ENCODE data around the gene WNT8A. TPM values are rescaled to one million over a fixed set of nuclear protein-coding genes. Genes with fewer than 3 reads are reported as not detected.

The WNT8A gene
- polyA plus RNA-seq, 3 donors, result not detected

- 56% methylated on average over 2 of the region's 4 CpGs for WGBS (ENCODE audit: insufficient coverage)
- Histone ChIP-seq H3K27me3 (ENCODE audit: control insufficient read depth in 2 of 2, insufficient read depth in 2 of 2, low read length in 2 of 2) (no peaks in the 10 kb centered on the region), H3K4me3 (replicated peaks in 1 of 3; ENCODE audit: low read depth in 2 of 3, low read length in 3 of 3) (no peak overlapping the region), H3K27ac (ENCODE audit: low read depth in 1 of 2, low read length in 2 of 2) (no peak overlapping the region), H3K4me2 (replicated peaks; ENCODE audit: extremely low read depth, low read length, poor library complexity, severe bottlenecking) (no peak overlapping the region), H3K36me3 (replicated peaks in 1 of 2; ENCODE audit: control insufficient read depth in 1 of 2, insufficient read depth in 2 of 2, low read length in 2 of 2) (no peaks in the 10 kb centered on the region), H3K9me3 (replicated peaks in 1 of 2; ENCODE audit: control insufficient read depth in 1 of 2, insufficient read depth in 1 of 2, low read length in 2 of 2) (no peaks in the 10 kb centered on the region), H4K20me1 (ENCODE audit: insufficient read depth, low read length) (no peaks in the 10 kb centered on the region), H2AFZ (ENCODE audit: insufficient read depth, low read depth, low read length, poor library complexity, severe bottlenecking) (no peak overlapping the region), H3K9ac (ENCODE audit: insufficient read depth, low read length, poor library complexity, severe bottlenecking) (no peak overlapping the region), H3K79me2 (ENCODE audit: insufficient read depth, low read length) (no peaks in the 10 kb centered on the region), H3K4me1 (ENCODE audit: control insufficient read depth in 1 of 2, insufficient read depth in 2 of 2, low read length in 2 of 2) (no peaks in the 10 kb centered on the region)
- Mint-ChIP-seq H3K4me1 (peaks cover 4% of the 10 kb centered on the region), H3K9me3 (peaks cover 0 to 4% (median 0%) of the 10 kb centered on the region in 7 donors), H3K4me3 (peak overlapping the region in 1 of 2 donors; percentile 28), H3K27ac (no peak overlapping the region), H3K27me3 (ENCODE audit: low read depth in 3 of 3) (peaks cover 7 to 12% (median 7%) of the 10 kb centered on the region in 3 donors), H3K36me3 (no peaks in the 10 kb centered on the region)
- intact Hi-C loops (cut with micrococcal nuclease), result no loop called here
- no peak for TF ChIP-seq CTCF (IDR thresholded peaks at IDR 0.05)
- no peak for DNase-seq
Observed at GRCh38 chr5:138095100-138095907, 11.5 kb downstream of the WNT8A start.

- intact Hi-C loops (cut with micrococcal nuclease), result no loop called here
- H3K4me1 ChIP-seq (ENCODE audit: control insufficient read depth in 1 of 2, insufficient read depth in 2 of 2, low read length in 2 of 2), result no peaks in the 10 kb centered on the region
- TF ChIP-seq CTCF (IDR thresholded peaks at IDR 0.05), result no peak
- H3K9me3 Mint-ChIP-seq, result peaks cover 0 to 4% (median 0%) of the 10 kb centered on the region in 7 donors
- no CpG with 5 or more reads among the region's 2 CpGs for WGBS (ENCODE audit: insufficient coverage)
- H3K27ac ChIP-seq (ENCODE audit: low read depth in 1 of 2, low read length in 2 of 2), result no peak overlapping the region
- no peak overlapping the region for H3K27ac Mint-ChIP-seq
- H3K79me2 ChIP-seq (ENCODE audit: insufficient read depth, low read length), result no peaks in the 10 kb centered on the region
- H3K4me3 Mint-ChIP-seq, result no peak overlapping the region
- no peaks in the 10 kb centered on the region for H3K27me3 ChIP-seq (ENCODE audit: control insufficient read depth in 2 of 2, insufficient read depth in 2 of 2, low read length in 2 of 2)
- H3K36me3 Mint-ChIP-seq, result no peaks in the 10 kb centered on the region
- no peak overlapping the region for H2AFZ ChIP-seq (ENCODE audit: insufficient read depth, low read depth, low read length, poor library complexity, severe bottlenecking)
- no peak overlapping the region for H3K9ac ChIP-seq (ENCODE audit: insufficient read depth, low read length, poor library complexity, severe bottlenecking)
- no peaks in the 10 kb centered on the region for H4K20me1 ChIP-seq (ENCODE audit: insufficient read depth, low read length)
- H3K36me3 ChIP-seq (replicated peaks in 1 of 2; ENCODE audit: control insufficient read depth in 1 of 2, insufficient read depth in 2 of 2, low read length in 2 of 2), result no peaks in the 10 kb centered on the region
- no peaks in the 10 kb centered on the region for H3K9me3 ChIP-seq (replicated peaks in 1 of 2; ENCODE audit: control insufficient read depth in 1 of 2, insufficient read depth in 1 of 2, low read length in 2 of 2)
- H3K4me2 ChIP-seq (replicated peaks; ENCODE audit: extremely low read depth, low read length, poor library complexity, severe bottlenecking), result no peak overlapping the region
- H3K27me3 Mint-ChIP-seq (ENCODE audit: low read depth in 3 of 3), result peaks cover 6 to 15% (median 11%) of the 10 kb centered on the region in 3 donors
- H3K4me3 ChIP-seq (replicated peaks in 1 of 3; ENCODE audit: low read depth in 2 of 3, low read length in 3 of 3), result no peak overlapping the region
- DNase-seq, result no peak
- H3K4me1 Mint-ChIP-seq, result peaks cover 4% of the 10 kb centered on the region
Observed at GRCh38 chr5:138096363-138096762, 12.5 kb downstream of the WNT8A start.
